ENCODE results near the gene TMEM100.

The TMEM100 gene

DNA sequence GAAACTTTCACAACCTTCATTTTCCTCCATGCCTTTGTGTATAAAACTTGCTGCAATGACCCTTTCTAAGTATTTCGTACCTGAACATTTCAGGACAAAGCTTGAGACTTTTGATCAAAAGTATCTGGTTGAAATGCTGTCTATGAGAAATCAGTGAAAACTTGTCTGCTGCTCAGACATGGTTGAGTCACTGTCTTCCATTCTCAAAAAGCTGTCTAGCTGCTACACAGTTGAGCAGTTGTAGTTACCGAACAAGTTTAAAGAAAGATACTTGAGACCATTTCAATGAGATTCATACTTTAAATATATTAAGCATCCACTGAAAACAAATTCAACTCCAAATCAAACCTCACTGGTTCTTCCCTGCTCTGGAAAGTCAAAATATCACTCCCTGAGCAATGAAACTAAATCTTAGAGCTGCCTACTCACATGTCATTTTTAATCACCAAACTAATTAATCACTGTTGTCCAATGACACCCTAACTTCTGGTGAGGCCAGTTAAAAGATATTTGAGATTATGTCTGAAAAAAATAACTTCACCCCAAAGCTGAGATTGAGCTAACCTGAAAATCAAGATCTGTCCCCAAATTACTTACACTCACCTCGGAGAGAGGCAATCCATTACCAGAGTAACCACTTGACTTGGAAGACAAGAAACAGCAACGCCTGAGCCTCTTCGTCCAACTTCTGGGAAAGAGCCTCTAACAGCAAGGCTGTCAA lies 488 bp downstream of the TMEM100 start:
- Histone ChIP-seq H3K27ac (peak overlapping the region; percentile 24 to 57), H3K36me3 (no peaks in the 10 kb centered on the region), H3K9me3 (no peaks in the 10 kb centered on the region), H3K27me3 (peaks cover 0 to 2% of the 10 kb centered on the region in 2 donors), H3K4me3 (peak overlapping the region; percentile 18 to 32), H3K4me1 (peaks cover 0 to 32% (median 13%) of the 10 kb centered on the region in 4 donors)
- intact Hi-C loops (cut with DNase I; ENCODE audit: low total_unique reads) = no loop called here
- TF ChIP-seq, protein P1, sequence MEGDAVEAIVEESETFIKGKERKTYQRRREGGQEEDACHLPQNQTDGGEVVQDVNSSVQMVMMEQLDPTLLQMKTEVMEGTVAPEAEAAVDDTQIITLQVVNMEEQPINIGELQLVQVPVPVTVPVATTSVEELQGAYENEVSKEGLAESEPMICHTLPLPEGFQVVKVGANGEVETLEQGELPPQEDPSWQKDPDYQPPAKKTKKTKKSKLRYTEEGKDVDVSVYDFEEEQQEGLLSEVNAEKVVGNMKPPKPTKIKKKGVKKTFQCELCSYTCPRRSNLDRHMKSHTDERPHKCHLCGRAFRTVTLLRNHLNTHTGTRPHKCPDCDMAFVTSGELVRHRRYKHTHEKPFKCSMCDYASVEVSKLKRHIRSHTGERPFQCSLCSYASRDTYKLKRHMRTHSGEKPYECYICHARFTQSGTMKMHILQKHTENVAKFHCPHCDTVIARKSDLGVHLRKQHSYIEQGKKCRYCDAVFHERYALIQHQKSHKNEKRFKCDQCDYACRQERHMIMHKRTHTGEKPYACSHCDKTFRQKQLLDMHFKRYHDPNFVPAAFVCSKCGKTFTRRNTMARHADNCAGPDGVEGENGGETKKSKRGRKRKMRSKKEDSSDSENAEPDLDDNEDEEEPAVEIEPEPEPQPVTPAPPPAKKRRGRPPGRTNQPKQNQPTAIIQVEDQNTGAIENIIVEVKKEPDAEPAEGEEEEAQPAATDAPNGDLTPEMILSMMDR (IDR thresholded peaks at IDR 0.05) = no peak
- no peak for DNase-seq

DNA sequence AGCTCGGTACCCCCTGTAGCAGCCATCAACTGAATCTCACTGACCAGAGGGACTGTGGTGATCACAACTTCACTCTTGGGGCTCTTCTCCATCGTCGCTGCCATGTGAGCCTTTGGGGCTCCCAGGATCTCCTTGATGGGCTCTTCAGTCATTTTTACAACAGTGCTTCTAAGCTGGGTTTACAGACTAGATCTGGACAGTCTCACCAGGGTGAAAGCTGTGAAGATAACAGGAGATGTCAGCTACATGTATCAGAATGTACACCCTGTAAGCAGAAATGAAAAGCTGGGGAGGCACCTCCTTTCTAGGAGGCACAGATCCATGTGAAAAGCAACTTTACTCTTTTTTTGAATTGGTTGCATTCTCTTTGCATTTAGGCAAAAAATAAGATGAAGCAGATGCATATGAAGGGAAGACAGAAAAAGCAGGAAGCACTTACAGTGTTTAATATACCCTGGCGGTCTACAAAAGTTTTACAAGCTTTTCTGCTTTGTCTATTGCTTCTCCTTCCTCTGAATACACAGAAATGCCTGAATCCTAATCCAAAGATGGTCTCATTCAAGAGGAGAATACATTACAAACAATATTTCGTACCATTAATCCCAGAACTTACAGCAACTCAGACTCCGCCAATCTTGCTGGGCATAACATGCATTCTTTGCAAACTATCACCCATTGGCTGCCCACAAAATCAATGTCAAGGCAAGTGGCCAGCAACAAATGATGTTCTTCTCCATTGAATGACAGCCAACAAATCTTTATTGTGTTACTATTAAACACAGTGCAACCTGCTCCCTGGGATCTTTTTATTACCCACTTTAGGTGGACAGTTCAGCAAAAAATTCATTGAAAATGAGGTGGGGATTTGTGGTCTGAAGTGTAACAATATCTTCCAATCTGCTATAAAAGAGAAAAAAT lies 1.5 kb downstream of the TMEM100 start:
- no peak overlapping the region for H3K4me3 ChIP-seq
- TF ChIP-seq, protein P1 (IDR thresholded peaks at IDR 0.05) = no peak
- intact Hi-C loops (cut with DNase I; ENCODE audit: low total_unique reads) = no loop called here

DNA sequence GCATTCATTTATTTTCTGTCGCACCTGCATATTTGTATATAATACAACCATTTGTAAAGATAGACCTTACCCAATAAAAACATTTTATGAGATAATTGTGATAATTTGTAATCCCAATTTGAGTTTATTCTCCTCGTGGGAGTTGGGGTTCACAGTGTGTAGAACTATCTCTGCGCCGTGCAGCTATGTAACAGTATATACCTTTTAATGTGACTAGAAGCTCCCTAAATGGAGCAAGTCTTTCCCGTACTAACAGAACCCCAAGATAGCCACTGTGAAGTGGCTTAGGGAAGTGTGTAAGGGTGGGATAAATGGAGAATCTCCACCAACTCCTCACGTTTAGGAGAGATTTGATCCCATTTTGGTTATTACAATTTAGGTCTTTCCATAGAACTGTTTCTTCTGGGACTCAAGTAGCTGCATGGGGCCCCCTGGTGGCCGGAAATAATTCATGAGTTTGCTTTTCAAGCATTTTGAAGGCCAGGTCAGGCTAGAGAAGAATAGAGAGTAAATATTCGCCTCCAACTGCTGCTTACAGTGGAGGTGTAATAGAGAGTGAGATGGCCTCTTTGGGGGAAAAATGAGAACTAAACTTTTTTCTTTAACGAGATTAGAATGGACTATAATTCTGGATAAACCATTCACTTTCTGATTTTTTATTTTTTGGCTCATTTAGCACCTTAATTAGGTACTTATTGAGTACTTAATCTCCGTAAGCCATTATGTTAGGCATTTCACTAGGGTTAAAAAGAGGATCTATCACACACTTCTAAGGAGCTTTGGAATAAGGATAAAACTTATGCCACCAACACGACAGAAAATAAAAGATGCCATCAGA lies 4.5 kb downstream of the TMEM100 start:
- Histone ChIP-seq H3K4me1 (peaks cover 0 to 12% (median 4%) of the 10 kb centered on the region in 4 donors), H3K27me3 (peaks cover 0 to 2% of the 10 kb centered on the region in 2 donors), H3K36me3 (no peaks in the 10 kb centered on the region), H3K9me3 (no peaks in the 10 kb centered on the region), H3K4me3 (no peak overlapping the region), H3K27ac (no peak overlapping the region)
- TF ChIP-seq, protein P1 (IDR thresholded peaks at IDR 0.05) = peak; percentile 70 to 71
- peak; percentile 84 to 87 for DNase-seq
- intact Hi-C loops (cut with DNase I; ENCODE audit: low total_unique reads) = loop anchor here (5.0 kb wide), 1 partner anchor 191 kb away; no protein-coding TSS in a partner anchor

More for the DNA sequence above, 1.5 kb downstream of the TMEM100 start:
- Histone ChIP-seq H3K36me3 (no peaks in the 10 kb centered on the region), H3K27ac (no peak overlapping the region), H3K9me3 (no peaks in the 10 kb centered on the region), H3K27me3 (peaks cover 0 to 2% of the 10 kb centered on the region in 2 donors), H3K4me1 (peaks cover 0 to 22% (median 8%) of the 10 kb centered on the region in 4 donors)
- no peak for DNase-seq

DNA sequence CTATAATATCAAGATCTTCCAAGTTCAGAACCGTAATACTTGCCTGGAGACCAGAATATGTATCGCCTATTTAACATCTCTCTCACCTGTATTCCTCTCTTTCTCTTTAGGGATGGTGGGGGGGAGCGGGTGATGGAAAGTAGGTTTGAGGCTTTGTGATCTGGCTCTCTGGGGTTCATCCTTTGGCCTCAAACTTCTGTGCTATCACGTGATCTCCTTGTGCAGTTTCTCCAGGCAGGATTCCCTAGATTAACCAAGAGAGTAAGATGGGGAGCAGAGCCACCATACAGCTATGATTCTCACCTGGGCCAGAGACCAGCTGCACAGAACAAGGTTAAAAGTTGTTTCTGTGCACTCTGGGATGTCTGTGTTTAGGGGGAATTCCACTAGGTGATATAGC lies 5.2 kb downstream of the TMEM100 start:
- no peak overlapping the region for H3K4me3 ChIP-seq
- peaks cover 0 to 5% (median under 1%) of the 10 kb centered on the region in 4 donors for H3K4me1 ChIP-seq
- TF ChIP-seq, protein P1 (IDR thresholded peaks at IDR 0.05) = no peak
- H3K27ac ChIP-seq = no peak overlapping the region
- H3K36me3 ChIP-seq = no peaks in the 10 kb centered on the region
- DNase-seq = no peak
- no peaks in the 10 kb centered on the region for H3K9me3 ChIP-seq
- peaks cover 0 to 2% of the 10 kb centered on the region in 2 donors for H3K27me3 ChIP-seq
- intact Hi-C loops (cut with DNase I; ENCODE audit: low total_unique reads) = loop anchor here (5.0 kb wide), 1 partner anchor 190 kb away; no protein-coding TSS in a partner anchor

All from tibial artery (tissue), 4 donors.